ENCODE data around the gene GLP1R.

DNA sequence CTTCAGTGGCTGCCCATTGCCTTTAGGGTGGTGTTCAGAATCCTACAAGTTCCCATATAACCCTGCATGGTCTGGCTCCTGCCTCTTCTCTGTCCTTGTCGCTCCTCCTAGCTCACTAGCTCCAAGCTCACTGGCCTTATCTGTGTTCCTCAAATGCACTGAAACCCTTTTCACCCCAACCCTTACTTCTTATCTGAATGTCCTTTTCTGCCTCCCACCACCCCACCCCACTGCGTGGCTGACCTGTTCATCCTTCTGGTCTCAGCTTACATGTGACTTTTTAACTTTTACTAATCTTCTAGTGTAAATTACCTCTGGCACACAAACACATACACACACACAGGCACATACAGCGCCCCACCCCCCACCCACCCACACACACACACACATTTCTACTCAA, 41.0 kb upstream of the GLP1R start:
- no peak for TF ChIP-seq POLR2A (IDR thresholded peaks at IDR 0.05)
- TF ChIP-seq, protein P1, sequence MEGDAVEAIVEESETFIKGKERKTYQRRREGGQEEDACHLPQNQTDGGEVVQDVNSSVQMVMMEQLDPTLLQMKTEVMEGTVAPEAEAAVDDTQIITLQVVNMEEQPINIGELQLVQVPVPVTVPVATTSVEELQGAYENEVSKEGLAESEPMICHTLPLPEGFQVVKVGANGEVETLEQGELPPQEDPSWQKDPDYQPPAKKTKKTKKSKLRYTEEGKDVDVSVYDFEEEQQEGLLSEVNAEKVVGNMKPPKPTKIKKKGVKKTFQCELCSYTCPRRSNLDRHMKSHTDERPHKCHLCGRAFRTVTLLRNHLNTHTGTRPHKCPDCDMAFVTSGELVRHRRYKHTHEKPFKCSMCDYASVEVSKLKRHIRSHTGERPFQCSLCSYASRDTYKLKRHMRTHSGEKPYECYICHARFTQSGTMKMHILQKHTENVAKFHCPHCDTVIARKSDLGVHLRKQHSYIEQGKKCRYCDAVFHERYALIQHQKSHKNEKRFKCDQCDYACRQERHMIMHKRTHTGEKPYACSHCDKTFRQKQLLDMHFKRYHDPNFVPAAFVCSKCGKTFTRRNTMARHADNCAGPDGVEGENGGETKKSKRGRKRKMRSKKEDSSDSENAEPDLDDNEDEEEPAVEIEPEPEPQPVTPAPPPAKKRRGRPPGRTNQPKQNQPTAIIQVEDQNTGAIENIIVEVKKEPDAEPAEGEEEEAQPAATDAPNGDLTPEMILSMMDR (IDR thresholded peaks at IDR 0.05), result no peak
